HG03378 (cell line): Measurements from ENCODE around the gene RNASET2.

ENCODE experiments used
- ATAC-seq: cut with Tn5 transposase; IDR thresholded peaks from one replicate; pipeline ENCODE4 v1.9.1; 2021; ENCODE audit warnings: mild to moderate bottlenecking, moderate library complexity; ENCODE audit not compliant: unreplicated experiment

RNASET2 gene

GRCh38 chr6:166970776-166971175 is 14.4 kb upstream of the RNASET2 start:
- ATAC-seq = no peak

DNA sequence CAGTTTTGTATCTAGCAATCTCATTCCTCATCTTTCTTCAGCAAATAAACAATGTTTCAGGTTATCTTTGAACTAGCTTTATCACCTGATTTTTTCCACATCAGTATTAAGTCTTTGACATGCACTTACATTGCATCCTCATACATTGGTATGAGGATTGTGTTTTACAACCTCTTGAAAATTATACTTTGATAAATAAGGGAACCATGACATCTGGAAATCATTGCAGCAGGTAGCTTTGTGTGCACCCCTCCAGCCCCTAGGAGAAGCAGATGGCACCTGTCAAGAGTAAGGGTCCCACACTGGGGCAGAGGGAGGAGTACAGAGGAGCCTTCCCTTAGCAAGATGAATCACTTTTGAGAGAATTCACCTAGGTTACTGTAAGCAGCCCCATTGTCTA is 13.7 kb upstream of the RNASET2 start:
- no peak for ATAC-seq

DNA sequence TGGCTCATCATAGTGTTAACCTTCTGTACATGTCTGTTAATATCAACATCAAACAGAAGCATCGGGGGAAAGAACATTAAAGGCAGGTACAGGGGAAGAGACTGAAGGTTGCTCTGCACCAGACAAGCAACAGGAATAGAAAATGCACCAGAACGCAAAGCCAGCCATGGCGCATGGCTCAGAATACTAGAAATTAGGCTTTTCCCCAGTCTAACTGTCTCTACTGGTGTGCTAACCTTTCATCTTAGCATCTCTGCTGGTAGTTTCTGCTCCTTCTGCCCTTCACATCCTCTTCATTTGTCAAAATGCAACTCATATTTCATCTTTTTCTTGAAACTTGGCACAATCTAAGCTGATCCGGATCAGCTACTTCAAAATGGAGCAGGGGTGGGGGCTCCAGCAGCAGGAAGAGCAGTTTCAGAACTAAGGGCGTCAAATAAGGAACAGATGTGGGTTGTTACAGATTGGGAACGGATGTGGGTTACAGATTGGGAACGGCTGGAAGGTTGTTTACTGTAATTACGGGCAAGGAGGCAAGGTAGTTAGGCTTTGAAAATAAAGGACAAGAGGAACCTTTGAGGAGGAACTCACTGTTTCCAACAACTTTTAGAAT is 13.1 kb upstream of the RNASET2 start:
- no peak for ATAC-seq

GRCh38 chr6:166966268-166966667 is 9.9 kb upstream of the RNASET2 start:
- ATAC-seq = no peak

DNA sequence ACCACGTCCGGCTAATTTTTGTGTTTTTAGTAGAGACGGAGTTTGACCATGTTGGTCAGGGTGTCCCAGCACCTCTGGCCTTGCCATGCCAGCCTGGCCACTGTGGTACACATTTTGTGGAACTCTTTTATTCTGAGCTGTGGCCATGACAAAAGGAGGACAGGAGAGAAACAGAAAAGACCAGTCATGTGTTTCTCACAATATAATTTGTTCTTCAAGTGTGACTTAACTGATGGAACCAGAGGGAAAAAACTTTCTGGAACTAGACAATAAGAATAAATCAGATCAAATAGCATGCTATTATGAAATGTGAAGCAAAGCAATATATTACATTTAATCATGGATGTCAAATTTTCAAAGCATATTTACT is 4.2 kb upstream of the RNASET2 start:
- no peak for ATAC-seq

DNA sequence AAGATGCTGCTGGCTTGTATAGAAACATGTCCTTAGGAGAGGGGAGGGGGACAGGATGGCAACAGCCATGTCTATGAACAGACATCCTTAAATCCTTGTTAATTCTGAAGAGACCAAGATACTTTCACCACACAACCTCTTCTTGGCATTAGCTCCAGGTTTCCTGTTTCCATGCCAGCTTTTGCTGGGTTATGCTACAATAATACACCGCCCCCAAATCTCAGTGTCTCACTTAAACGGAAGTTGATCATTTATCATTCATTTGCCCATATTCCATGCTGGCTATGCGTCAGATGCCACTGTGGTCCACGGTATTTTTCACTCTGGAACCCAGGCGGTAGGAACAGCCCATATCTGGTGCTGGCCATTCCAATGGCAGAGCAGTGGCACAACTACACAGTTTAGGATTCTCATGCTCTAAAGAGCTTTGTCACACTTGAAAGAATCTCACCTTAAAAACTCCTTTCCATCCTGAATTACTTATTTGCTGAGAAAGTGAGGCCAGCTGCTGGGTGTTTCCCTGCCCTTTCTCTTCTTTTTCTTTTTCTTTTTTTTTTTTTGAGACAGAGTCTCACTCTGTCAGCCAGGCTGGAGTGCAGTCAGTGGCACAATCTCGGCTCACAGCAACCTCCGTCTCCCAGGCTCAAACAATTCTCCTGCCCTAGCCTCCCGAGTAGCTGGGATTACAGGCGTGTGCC is 3.7 kb upstream of the RNASET2 start:
- no peak for ATAC-seq

DNA sequence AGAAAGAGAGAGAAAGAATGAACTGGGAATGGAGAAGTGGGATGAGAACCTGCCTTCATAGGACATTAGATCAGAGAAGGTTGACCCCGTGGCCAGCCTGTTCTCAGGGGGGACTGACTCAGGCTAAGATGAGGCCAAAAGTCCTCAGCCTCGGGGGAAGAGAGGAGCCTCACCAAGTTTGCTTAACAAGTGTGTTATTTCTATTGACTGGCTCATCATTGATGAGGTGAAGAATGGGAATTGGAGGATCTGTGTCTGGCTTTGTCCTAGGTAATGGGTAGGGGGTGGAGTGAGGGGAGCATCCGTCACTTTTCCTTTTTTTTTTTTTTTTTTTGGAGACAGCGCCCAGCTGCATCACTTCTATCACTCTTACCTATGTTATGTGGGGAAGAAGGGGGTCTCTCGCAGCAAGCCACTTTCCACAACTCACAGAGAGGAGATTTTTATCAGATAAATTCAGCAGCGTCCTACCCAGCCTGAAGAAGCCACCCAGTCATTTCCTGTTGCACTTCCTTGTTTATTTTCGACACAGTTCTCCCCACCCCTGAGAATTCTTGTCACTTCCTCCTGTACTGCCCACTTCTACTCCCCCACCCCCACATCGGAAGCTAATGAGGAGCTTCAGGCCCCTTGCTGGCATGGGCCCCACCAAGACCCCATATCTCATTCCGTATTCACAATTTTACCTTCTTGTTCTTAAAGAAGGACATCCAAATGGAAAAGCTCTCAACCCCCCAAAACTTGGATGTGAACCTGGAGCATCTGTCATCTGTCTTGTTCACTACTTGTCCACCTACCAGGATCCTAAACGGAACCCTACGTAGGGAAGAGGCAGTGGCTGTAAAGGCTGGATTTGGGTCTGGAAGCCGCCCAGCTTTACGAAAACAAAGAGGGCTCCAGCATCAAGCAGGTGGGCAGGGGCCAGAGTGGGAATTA is 2.8 kb upstream of the RNASET2 start:
- ATAC-seq = no peak

GRCh38 chr6:166957805-166958076 is 1.4 kb upstream of the RNASET2 start:
- ATAC-seq = no peak

DNA sequence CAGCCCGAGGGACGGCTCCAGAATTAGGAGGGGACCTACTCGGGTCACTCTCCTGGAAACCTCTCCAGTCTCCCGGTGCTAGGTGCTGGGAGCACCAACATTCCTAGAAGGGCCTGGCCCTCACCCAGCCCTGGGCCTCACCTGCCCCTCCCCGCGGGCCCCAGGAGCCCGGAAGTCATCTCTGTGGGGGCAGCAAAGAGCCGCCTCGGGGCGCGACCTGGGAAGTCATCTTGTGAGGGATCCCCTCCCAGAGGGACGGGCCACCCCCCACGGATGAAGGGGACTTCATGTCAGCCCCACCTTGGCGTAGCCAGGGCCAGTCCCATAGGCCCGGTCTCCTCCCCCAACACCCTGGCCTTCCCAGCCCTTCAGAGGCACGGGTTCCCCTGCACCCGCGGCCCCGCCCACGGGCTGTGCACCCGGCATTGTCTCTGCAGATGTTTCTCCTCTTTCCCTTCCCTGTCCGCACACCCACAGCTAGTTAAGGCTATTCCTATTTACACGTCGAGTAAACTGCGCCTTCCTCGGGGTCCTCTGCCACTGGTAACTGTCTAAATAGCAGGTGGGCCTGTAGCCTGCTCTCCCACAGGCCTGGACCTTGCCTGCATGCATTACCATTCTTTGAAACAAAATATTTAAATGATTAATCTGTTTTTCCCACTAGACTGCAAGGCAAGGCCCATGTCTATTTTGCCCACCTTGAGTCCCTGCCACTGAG is 896 bp upstream of the RNASET2 start:
- peak; percentile 42 for ATAC-seq

DNA sequence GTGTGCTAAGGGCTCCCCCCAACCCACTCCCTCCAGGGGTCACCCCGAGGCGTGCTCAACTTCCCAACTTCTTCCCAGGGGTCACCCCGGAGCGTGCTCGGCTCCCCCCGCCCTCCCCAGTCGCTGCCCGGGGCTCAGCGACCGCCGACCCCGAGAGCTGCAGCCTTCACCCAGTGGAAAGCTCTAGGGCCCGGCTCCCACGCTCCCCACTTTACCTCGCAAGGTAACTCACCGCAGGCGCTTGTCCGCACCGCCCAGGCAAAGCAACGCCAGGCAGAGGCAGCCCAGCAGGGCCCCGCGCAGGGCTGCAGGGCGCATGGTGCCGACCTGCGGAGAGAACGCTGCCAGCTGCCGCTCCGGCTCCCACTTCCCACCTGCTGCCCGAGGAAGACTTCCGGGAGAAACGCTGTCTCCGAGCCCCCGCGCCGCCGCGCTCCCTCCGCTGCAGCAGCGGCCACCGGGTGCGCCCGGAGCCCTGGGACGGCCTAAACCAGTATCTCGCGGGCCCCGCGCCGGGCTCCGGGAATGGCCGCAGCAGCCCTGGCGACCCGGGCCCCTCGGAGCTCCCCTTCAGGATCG is 396 bp downstream of the RNASET2 start:
- ATAC-seq = no peak

GRCh38 chr6:166955121-166955864 is 1.1 kb downstream of the RNASET2 start:
- ATAC-seq = no peak

DNA sequence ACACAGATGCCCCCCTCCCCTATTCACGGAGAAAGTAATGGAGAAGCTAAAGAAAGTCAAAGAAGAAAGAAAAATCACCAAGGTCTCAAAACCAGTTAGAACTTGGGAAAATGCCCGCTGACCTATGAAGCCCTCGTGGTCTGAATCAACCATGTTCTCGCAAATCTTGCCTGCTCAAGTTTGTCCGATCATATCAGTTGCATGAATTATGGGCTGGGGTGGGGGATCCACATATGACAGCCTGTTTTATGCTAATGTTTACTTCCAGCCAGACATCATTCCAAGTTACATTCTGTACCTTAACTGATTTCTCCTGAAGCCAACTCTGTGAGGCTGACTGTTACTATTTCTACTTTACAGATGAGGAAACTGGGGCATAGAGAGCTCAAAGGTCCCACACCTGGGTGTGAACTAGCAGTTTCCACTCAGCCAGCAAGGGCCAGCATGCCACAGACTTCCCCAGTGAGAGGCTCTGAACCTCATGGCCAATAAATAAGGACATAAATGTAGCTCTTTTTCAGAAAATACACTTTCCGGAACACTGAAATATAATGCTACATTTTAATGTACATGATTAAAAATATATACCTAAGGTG is 2.1 kb downstream of the RNASET2 start:
- ATAC-seq = no peak

DNA sequence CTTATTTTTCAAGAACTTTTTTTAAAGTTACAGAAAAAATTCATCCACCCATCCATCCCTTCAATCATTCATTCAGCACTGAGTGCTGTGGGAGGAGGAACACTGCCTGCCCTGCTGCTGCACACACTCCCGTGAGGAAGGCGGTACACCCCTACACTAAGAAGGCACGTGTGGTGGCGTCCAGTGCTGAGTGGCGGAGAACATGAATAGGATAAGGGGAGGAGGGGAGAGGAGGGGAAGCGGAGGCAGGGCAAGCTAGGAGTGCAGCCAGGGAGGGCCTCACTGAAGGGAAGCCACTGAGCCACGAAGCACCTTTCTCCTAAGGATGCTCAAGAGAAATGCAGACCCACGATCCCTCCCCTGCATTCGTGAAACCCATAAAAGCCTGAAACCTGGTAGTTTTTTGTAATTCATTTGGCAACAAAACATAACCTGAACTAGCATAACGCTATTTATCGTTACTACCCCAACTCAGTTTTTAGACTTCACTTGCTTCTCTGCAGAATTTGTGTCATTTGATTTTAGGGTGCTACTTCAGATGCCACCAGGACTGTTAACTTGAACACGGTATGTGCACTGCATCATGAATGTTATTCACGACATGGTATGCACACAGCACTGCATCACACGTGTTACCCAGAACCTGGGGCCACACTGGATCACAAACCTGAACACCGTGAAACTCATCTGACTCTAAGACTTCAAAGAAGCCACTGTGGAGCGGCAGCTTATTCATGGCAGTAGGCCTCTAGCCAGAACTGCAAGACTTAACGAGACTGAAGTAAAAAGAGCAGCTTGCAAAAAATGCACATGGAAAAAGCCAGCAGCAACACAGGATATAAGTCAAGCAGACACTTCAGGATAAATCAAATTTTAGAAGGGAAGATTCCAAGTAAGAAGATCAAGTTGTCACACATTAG is 3.5 kb downstream of the RNASET2 start:
- ATAC-seq = no peak

- ATAC-seq = no peak
Observed at GRCh38 chr6:166952121-166952520, 4.2 kb downstream of the RNASET2 start.

GRCh38 chr6:166951670-166952060 is 4.7 kb downstream of the RNASET2 start:
- ATAC-seq = no peak

- peak; percentile 95 for ATAC-seq
Observed at GRCh38 chr6:166950892-166951669, 5.3 kb downstream of the RNASET2 start.

DNA sequence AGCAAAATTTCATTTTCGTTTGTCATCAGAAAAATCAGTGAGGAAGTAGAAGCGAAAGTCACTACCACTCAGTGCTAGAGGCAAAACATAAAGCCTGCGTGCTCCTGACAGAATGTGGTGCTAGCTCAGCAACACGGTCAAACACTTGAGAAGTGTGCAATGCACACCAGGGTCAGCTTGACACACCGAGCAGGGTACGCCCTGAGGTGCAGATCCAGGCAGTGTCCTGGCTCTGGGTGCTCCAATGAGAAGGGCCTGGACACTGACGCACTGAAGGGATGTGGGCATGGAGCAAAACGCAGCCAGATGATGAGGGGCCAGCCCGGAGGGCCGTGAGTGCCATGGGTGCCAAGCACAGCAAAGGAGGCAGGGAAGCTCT is 5.9 kb downstream of the RNASET2 start:
- peak; percentile 41 for ATAC-seq
